AG09319 (cell line): ENCODE measurements around the gene SYCN.
"Not testable (repeated sequence)": the region's sequence is repeated elsewhere in the genome, so short reads cannot be mapped to it uniquely, and the experiment has no call there.

Source experiments
- DNase-seq: peaks from one replicate; pipeline ENCODE4 v3.0.0-alpha.2; 2010; ENCODE audit warnings: low read depth; ENCODE audit errors: extremely low read depth
- TF ChIP-seq, protein P1 (sequence below): IDR thresholded peaks from 2 replicates; pipeline ENCODE4 v1.5.1; 2011; ENCODE audit warnings: low read depth, mild to moderate bottlenecking, inconsistent platforms, low read length, moderate library complexity

The SYCN gene

GRCh38 chr19:39247701-39248664 is 43.9 kb upstream of the SYCN start:
- DNase-seq: no peak

GRCh38 chr19:39246951-39247669 is 43.0 kb upstream of the SYCN start:
- TF ChIP-seq, protein P1, sequence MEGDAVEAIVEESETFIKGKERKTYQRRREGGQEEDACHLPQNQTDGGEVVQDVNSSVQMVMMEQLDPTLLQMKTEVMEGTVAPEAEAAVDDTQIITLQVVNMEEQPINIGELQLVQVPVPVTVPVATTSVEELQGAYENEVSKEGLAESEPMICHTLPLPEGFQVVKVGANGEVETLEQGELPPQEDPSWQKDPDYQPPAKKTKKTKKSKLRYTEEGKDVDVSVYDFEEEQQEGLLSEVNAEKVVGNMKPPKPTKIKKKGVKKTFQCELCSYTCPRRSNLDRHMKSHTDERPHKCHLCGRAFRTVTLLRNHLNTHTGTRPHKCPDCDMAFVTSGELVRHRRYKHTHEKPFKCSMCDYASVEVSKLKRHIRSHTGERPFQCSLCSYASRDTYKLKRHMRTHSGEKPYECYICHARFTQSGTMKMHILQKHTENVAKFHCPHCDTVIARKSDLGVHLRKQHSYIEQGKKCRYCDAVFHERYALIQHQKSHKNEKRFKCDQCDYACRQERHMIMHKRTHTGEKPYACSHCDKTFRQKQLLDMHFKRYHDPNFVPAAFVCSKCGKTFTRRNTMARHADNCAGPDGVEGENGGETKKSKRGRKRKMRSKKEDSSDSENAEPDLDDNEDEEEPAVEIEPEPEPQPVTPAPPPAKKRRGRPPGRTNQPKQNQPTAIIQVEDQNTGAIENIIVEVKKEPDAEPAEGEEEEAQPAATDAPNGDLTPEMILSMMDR: no peak
- no peak for DNase-seq

More at GRCh38 chr19:39247701-39248664, 43.9 kb upstream of the SYCN start:
- TF ChIP-seq, protein P1: no peak

GRCh38 chr19:39245166-39245565 is 41.1 kb upstream of the SYCN start:
- DNase-seq: not testable (repeated sequence)

DNA sequence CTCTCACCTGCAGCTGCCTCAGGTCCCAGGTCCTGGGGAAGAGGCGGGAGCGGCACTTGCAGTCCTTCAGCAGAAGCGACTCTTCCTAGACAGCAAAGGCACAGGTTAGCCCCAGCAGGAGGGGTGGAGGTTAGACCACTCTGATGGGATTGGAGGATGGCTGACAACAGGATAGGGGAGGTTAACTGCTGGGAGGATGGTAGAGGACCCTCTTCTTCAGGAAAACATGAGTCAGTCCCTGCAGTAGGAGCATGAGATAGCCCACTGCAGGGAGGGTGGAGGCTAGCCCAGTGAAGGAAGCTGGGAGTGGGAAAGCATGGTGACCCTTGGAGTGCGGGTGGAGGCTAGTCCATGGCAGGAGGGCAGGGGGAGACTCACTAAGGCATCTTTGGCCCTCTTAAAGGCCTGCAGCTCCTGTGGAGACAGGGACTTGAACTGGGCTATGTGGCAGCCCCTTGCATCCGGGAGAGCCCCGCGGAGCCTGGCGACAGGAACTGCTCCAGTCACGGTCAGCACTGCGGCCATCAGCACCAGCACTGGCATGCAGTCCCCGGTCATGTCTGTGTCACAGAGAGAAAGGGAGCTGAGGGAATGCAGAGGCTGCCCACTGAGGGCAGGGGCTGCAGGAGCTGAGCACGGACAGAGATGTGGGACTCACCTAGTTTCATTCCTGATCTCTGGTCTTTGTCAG is 40.5 kb upstream of the SYCN start, which contains the start of gene IFNL3:
IFNL3 (minus strand) TSS at position 597 of the 691 bp plus-strand sequence; CDS start at position 558, 39 bp downstream.
- not testable (repeated sequence) for DNase-seq

DNA sequence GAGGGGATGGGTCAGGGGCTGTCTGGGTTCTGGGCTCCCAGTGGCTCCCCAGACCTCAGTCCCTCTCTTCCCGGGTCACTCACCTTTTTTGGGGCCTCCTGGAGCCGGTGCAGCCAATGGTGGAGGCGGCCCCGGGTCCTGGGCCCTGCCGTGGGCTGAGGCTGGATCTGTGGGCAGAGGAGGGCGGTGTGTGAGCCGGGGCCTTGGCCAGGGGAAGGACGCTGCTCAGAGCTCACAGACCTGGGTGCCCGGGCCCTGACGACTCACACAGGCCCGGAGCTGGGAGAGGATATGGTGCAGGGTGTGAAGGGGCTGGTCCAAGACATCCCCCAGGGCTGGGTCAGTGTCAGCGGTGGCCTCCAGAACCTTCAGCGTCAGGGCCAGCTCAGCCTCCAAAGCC is 39.7 kb upstream of the SYCN start:
- DNase-seq: not testable (repeated sequence)

- DNase-seq: no peak
- TF ChIP-seq, protein P1: no peak
Observed at GRCh38 chr19:39240421-39240820, 36.4 kb upstream of the SYCN start.

DNA sequence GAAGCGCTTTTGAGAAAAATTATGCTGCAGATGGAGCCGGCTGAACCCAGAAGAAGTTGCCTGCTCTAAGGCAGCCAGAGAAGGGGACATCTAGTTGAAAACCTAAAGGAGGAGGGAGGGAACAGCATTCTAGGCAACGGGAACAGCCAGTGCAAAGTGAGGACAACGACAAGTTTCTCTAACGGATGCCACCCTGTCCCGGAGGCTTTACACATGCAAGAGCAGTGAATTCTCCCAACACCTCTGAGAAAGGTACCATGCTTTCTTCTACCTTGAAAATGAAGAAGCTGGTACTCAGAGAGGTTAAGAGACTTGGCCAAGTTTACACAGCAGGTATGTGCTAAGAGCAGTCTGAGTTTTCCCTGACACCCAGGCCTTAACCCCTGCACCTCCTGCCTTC is 34.9 kb upstream of the SYCN start:
- no peak for DNase-seq
- TF ChIP-seq, protein P1: no peak

DNA sequence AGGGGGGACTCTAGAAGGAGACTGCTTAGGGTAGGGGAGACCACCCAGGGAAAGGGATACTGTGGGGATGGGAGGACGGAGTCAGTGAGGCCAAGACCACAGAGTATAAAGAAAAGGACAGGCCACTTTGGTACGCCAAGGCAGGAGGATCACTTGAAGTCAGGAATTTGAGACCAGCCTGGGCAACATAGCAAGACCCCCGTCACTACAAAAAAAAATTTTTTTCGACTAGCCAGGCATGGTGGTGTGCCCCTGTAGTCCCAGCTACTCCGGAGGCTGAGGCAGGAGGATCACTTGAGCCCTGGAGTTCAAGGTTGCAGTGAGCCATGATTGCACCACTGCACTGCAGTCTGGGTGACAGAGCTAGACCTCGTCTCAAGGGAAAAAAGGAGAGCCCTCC is 34.1 kb upstream of the SYCN start:
- TF ChIP-seq, protein P1: no peak
- no peak for DNase-seq
